ENCODE results near the gene TCEA2. TPM values are rescaled to one million over a fixed set of nuclear protein-coding genes. Genes with fewer than 3 reads are reported as not detected.
A peak's percentile ranks its signal among the peaks of the same experiment; 100 is the strongest.

TCEA2 gene
- total and polyA plus RNA-seq, 11 donors, result 19.2 to 52.1 (median 42.6) TPM

GRCh38 chr20:64082820-64083377, 19.9 kb downstream of the TCEA2 start:
- H3K4me1 ChIP-seq, result peaks cover 2 to 51% (median 27%) of the 10 kb centered on the region in 12 donors
- H3K9me3 ChIP-seq, result no peaks in the 10 kb centered on the region
- H3K27ac ChIP-seq, result peak overlapping the region in 1 of 12 donors; percentile 28
- ATAC-seq (no peak), DNase-seq (no peak)
- TF ChIP-seq, protein P1, sequence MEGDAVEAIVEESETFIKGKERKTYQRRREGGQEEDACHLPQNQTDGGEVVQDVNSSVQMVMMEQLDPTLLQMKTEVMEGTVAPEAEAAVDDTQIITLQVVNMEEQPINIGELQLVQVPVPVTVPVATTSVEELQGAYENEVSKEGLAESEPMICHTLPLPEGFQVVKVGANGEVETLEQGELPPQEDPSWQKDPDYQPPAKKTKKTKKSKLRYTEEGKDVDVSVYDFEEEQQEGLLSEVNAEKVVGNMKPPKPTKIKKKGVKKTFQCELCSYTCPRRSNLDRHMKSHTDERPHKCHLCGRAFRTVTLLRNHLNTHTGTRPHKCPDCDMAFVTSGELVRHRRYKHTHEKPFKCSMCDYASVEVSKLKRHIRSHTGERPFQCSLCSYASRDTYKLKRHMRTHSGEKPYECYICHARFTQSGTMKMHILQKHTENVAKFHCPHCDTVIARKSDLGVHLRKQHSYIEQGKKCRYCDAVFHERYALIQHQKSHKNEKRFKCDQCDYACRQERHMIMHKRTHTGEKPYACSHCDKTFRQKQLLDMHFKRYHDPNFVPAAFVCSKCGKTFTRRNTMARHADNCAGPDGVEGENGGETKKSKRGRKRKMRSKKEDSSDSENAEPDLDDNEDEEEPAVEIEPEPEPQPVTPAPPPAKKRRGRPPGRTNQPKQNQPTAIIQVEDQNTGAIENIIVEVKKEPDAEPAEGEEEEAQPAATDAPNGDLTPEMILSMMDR (IDR thresholded peaks at IDR 0.05), result no peak
- TF ChIP-seq POLR2A (IDR thresholded peaks at IDR 0.05), result no peak
- WGBS, 4 donors, result 27 to 43% (median 31%) methylated on average over 9 to 13 of the region's 13 CpGs
- peak overlapping the region in 10 of 12 donors; percentile 35 to 68 (median 59) for H3K4me3 ChIP-seq
- H3K27me3 ChIP-seq, result peaks cover 3 to 24% (median 18%) of the 10 kb centered on the region in 9 donors
- intact Hi-C loops (cut with DNase I), result loop anchor here in 7 of 10 donors (1.0 to 5.0 kb wide), 5 partner anchors 37 to 174 kb away; partner anchors contain the start of gene PCMTD2 (in 1 of the 7)
- no peaks in the 10 kb centered on the region for H3K36me3 ChIP-seq

GRCh38 chr20:64083378-64083803, 20.4 kb downstream of the TCEA2 start:
- ATAC-seq, result peak in 3 of 4 donors; percentile 59 to 62 (median 61)
- Histone ChIP-seq H3K27me3 (peaks cover 3 to 24% (median 18%) of the 10 kb centered on the region in 9 donors), H3K27ac (peak overlapping the region in 1 of 12 donors; percentile 28), H3K4me1 (peaks cover 2 to 46% (median 23%) of the 10 kb centered on the region in 12 donors), H3K36me3 (no peaks in the 10 kb centered on the region), H3K4me3 (peak overlapping the region; percentile 26 to 68 (median 59)), H3K9me3 (no peaks in the 10 kb centered on the region)
- TF ChIP-seq, protein P1 (IDR thresholded peaks at IDR 0.05), result peak; percentile 46 to 80 (median 68)
- no peak for TF ChIP-seq POLR2A (IDR thresholded peaks at IDR 0.05)
- DNase-seq, result peak; percentile 70 to 88 (median 79)
- intact Hi-C loops (cut with DNase I), result loop anchor here in 7 of 10 donors (1.0 to 5.0 kb wide), 5 partner anchors 37 to 174 kb away; partner anchors contain the start of gene PCMTD2 (in 1 of the 7)
- WGBS, 4 donors, result 1 to 4% (median 1%) methylated on average over 22 to 52 of the region's 52 CpGs

DNA sequence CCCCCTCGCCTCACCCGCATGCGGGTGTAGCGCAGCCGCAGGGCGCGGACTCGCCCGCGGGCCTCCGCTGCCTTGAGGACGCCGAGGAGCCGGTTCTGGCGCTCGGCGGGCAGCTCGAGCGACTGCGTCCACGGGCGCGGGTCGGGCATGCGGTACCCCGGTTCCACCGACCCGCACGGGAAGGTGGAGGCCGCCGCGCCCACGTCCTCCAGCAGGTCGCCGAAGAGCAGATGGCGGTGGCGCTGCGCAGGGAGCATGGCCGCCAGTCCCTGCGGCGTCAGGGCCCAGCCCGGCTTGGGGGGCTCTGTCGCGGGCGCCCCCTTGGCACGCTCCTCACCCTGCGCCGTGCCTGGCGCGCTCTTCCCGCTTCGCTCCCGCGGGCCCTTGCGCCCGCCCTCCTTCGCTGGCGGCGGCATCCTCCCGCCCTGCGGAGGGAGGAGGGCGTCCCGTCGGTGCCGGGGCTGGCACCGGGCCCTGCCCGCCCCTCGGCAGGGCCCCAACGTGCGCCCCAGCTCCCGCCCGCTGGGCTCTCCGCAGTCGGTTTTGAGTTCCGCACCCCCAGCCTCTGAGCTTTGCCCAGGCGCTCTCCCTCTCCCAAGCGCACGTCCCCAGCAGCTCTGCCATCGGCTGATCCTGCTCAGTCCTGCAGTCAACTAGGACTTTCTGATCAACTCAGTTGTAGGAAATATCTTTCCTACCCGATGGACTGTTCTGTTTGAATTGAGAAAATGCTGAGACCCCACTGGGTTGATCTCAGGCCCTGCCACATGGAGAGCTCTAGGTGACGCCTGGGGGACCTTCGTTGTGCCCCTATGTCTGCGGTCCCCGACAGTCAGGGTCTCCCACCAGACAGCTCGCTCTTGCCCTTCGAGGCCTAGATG, 21.0 kb downstream of the TCEA2 start, which contains the start of gene LKAAEAR1:
TSS of gene LKAAEAR1 (minus strand) at position 595 of the 881 bp plus-strand sequence. CDS start at position 416, 179 bp downstream.
- Histone ChIP-seq H3K27me3 (peaks cover 3 to 24% (median 18%) of the 10 kb centered on the region in 9 donors), H3K4me1 (peaks cover 2 to 39% (median 17%) of the 10 kb centered on the region in 12 donors), H3K36me3 (no peaks in the 10 kb centered on the region), H3K4me3 (peak within 1 kb of the TSS; percentile 26 to 68 (median 59)), H3K9me3 (no peaks in the 10 kb centered on the region), H3K27ac (peak within 1 kb of the TSS in 1 of 12 donors; percentile 28)
- TF ChIP-seq POLR2A (IDR thresholded peaks at IDR 0.05), result no peak
- TF ChIP-seq, protein P1 (IDR thresholded peaks at IDR 0.05), result no peak
- ATAC-seq, result no peak
- WGBS, 4 donors, result 2 to 6% (median 3%) methylated on average over 32 to 86 of the region's 86 CpGs
- intact Hi-C loops (cut with DNase I), result loop anchor here in 7 of 10 donors (1.0 to 5.0 kb wide), 5 partner anchors 36 to 173 kb away; partner anchors contain the start of gene PCMTD2 (in 1 of the 7)
- no peak for DNase-seq
